ENCODE data around the gene CAPZB. TPM values are rescaled to one million over a fixed set of nuclear protein-coding genes. Genes with fewer than 3 reads are reported as not detected.

CAPZB gene
- total and polyA plus RNA-seq, 7 donors = 179 to 284 (median 224) TPM

- peaks cover 12 to 74% of the 10 kb centered on the region in 2 donors for H3K36me3 ChIP-seq (ENCODE audit: insufficient read depth in 1 of 2, low read depth in 1 of 2)
- H3K4me1 ChIP-seq = no peaks in the 10 kb centered on the region
- ATAC-seq = no peak
Measured at GRCh38 chr1:19375631-19376400, 109.5 kb downstream of the CAPZB start.

GRCh38 chr1:19374926-19375325 is 110.4 kb downstream of the CAPZB start:
- H3K27ac ChIP-seq = peak overlapping the region; percentile 13
- no peaks in the 10 kb centered on the region for H3K27me3 ChIP-seq (ENCODE audit: insufficient read depth in 3 of 3, low read length in 2 of 3)
- ATAC-seq = no peak
- H3K4me1 ChIP-seq = no peaks in the 10 kb centered on the region
- TF ChIP-seq CTCF (IDR thresholded peaks at IDR 0.05) = no peak
- intact Hi-C loops (cut with DNase I) = no loop called here
- H3K9me3 ChIP-seq = no peaks in the 10 kb centered on the region
- WGBS, 3 donors = 82 to 89% (median 83%) methylated on average over 8 of the region's 8 CpGs
- H3K4me3 ChIP-seq = no peak overlapping the region
- DNase-seq = no peak
- H3K36me3 ChIP-seq (ENCODE audit: insufficient read depth in 1 of 2, low read depth in 1 of 2) = peaks cover 9 to 65% of the 10 kb centered on the region in 2 donors

More at GRCh38 chr1:19375631-19376400, 109.5 kb downstream of the CAPZB start:
- Histone ChIP-seq H3K27me3 (ENCODE audit: insufficient read depth in 3 of 3, low read length in 2 of 3) (no peaks in the 10 kb centered on the region), H3K4me3 (no peak overlapping the region), H3K9me3 (no peaks in the 10 kb centered on the region), H3K27ac (no peak overlapping the region)
- 90 to 92% (median 92%) methylated on average over 6 of the region's 6 CpGs for WGBS, 3 donors
- no peak for DNase-seq
- TF ChIP-seq CTCF (IDR thresholded peaks at IDR 0.05) = no peak
- intact Hi-C loops (cut with DNase I) = no loop called here

GRCh38 chr1:19374083-19374801 is 111.1 kb downstream of the CAPZB start:
- ATAC-seq (peak in 3 of 4 donors; percentile 17 to 30 (median 29)), DNase-seq (no peak)
- H3K9me3 ChIP-seq = no peaks in the 10 kb centered on the region
- H3K27me3 ChIP-seq (ENCODE audit: insufficient read depth in 3 of 3, low read length in 2 of 3) = no peaks in the 10 kb centered on the region
- H3K36me3 ChIP-seq (ENCODE audit: insufficient read depth in 1 of 2, low read depth in 1 of 2) = peaks cover 7 to 58% of the 10 kb centered on the region in 2 donors
- H3K4me1 ChIP-seq = no peaks in the 10 kb centered on the region
- 74 to 81% (median 81%) methylated on average over 14 of the region's 14 CpGs for WGBS, 3 donors
- no peak overlapping the region for H3K4me3 ChIP-seq
- H3K27ac ChIP-seq = peak overlapping the region; percentile 13
- TF ChIP-seq CTCF (IDR thresholded peaks at IDR 0.05) = peak; percentile 25
- intact Hi-C loops (cut with DNase I) = no loop called here

- no peak for TF ChIP-seq CTCF (IDR thresholded peaks at IDR 0.05)
- no peak for ATAC-seq
- Histone ChIP-seq H3K9me3 (no peaks in the 10 kb centered on the region), H3K36me3 (ENCODE audit: insufficient read depth in 1 of 2, low read depth in 1 of 2) (peaks cover 7 to 50% of the 10 kb centered on the region in 2 donors), H3K4me3 (no peak overlapping the region), H3K27me3 (ENCODE audit: insufficient read depth in 3 of 3, low read length in 2 of 3) (no peaks in the 10 kb centered on the region), H3K27ac (no peak overlapping the region), H3K4me1 (no peaks in the 10 kb centered on the region)
- intact Hi-C loops (cut with DNase I) = no loop called here
- no peak for DNase-seq
- WGBS, 3 donors = 84 to 89% (median 85%) methylated on average over 15 of the region's 15 CpGs
Measured at GRCh38 chr1:19373211-19374082, 111.9 kb downstream of the CAPZB start.
